Left forelimb (tissue), 1 donor: ENCODE measurements around the gene TMEM178A.
"Not testable (repeated sequence)": the region's sequence is repeated elsewhere in the genome, so short reads cannot be mapped to it uniquely, and the experiment has no call there.

Experiments
- DNase-seq: peaks from one replicate; pipeline ENCODE4 v3.0.0-alpha.2; 2018; ENCODE audit warnings: low spot score

The TMEM178A gene

DNA sequence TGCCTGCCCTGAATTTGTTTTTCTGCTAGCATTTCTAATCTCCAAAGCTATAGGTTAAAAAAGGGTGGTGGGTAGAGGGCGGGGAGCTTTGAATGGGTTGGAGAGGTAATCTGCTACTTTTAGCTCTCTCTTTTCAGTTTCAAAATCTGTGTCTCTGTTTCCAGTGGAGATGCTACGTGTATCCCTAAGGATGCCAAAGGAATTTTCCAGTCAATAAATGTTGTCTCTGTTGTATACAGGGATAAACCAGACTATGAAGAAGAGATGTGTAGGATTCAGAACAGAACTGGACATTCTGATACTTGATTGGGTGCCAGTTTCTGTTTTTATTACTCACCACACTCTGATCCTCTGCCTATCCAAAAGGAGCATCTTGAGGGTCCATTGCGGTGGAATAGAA lies 50.1 kb downstream of the TMEM178A start:
- no peak for DNase-seq

GRCh38 chr2:39717067-39717466 lies 51.4 kb downstream of the TMEM178A start:
- no peak for DNase-seq

DNA sequence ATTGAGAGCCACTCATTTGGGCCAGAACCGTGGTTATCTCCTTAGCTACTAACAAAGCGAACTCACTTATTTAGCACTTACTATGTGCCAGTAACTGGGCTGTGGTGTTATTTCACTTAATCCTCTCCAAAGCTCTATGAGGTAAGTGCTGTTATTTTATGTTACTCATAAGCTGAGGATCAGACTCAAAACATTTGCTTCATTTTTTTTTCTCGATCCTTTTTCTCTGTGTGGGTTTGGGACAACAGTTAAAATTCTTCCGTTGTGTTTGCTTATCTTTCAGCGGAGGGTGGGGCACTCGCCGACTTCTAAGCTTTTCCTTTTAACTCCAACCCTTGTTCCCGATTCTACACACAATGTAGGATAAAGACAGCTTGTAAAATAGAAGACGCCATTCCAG lies 52.8 kb downstream of the TMEM178A start:
- no peak for DNase-seq

DNA sequence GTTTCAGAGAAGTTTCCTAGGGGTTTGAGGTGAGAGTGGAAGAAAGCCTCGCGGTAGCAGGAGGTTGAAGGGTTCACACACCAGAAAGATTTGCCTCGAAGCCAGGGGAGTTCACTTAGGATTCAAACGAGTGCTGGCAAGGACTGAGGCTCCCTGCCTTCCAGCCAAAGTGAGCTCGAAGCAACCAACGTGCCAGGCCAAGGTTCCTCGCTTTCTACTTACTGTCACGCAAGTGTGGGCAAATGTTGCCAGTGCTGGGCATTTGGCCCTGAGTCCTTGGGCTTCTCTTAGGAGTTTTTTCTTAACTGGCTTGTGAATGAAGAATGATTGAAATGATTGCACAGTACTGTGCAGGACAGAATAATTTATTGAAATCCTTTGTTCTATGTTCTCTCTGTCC lies 53.6 kb downstream of the TMEM178A start:
- DNase-seq: no peak

- no peak for DNase-seq
Observed at GRCh38 chr2:39720970-39721369, 55.3 kb downstream of the TMEM178A start.

- DNase-seq: no peak
Observed at GRCh38 chr2:39723497-39723896, 57.8 kb downstream of the TMEM178A start.

GRCh38 chr2:39723946-39724827 lies 58.5 kb downstream of the TMEM178A start:
- DNase-seq: no peak

- DNase-seq: no peak
Observed at GRCh38 chr2:39724828-39725144, 59.1 kb downstream of the TMEM178A start.

DNA sequence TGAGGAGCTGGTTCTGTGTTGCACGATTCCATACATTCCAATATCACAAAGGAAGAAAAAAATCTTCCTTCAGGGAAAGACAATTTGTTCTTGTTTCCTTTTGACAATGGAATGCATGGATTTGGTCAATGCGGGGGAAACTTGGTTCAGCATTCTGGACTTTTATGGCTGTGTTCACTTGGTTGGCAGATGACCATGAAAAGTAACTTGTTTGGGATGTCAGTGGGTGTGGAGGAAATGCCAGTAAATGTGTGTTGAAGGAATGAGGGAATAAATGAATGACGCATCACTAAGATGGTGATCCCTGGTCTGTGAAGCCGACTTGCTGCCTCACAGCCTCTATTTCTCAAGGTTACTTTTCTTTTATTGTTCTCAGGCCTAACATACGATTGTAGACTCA lies 59.7 kb downstream of the TMEM178A start:
- no peak for DNase-seq

DNA sequence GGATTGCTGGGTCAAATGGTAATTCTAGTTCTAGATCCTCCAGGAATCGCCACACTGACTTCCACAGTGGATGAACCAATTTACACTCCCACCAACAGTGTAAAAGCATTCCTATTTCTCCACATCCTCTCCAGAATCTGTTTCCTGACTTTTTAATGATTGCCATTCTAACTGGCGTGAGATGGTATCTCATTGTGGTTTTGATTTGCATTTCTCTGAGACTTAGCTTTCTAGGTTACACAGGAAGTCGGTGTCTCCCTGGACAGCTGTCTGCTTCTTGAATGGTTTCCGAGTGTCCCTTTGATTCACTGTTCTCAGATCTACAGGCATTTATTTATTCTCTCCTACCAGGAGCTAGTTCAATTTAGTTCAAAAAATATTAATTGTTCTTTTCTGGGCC lies 62.4 kb downstream of the TMEM178A start:
- DNase-seq: not testable (repeated sequence)

- DNase-seq: no peak
Observed at GRCh38 chr2:39728941-39729351, 63.2 kb downstream of the TMEM178A start.

GRCh38 chr2:39730276-39730675 lies 64.6 kb downstream of the TMEM178A start:
- DNase-seq: no peak

GRCh38 chr2:39730685-39731302 lies 65.1 kb downstream of the TMEM178A start:
- DNase-seq: no peak

DNA sequence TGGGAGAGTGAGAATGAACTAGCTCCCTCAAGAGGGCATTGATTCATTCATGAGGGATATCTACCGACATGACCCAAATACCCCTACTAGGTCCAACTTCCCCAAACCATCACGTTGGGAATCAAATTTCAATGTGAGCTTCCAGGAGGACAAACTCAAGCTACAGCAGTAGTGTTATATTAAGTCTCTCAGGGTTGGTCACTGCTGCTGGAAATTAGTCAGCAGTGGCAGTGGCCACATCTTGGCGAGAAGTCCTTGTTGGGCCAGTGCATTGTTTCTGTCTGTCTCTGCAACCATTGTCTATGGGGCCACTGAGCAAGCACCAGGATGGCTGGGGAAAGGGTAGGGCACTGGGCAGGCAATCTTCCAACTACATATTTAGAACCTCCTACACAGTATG lies 65.8 kb downstream of the TMEM178A start:
- DNase-seq: no peak

- DNase-seq: no peak
Observed at GRCh38 chr2:39732482-39732881, 66.8 kb downstream of the TMEM178A start.

GRCh38 chr2:39733070-39733674 lies 67.5 kb downstream of the TMEM178A start:
- DNase-seq: no peak

GRCh38 chr2:39734445-39734844 lies 68.7 kb downstream of the TMEM178A start:
- DNase-seq: no peak

- DNase-seq: no peak
Observed at GRCh38 chr2:39735648-39736047, 69.9 kb downstream of the TMEM178A start.

DNA sequence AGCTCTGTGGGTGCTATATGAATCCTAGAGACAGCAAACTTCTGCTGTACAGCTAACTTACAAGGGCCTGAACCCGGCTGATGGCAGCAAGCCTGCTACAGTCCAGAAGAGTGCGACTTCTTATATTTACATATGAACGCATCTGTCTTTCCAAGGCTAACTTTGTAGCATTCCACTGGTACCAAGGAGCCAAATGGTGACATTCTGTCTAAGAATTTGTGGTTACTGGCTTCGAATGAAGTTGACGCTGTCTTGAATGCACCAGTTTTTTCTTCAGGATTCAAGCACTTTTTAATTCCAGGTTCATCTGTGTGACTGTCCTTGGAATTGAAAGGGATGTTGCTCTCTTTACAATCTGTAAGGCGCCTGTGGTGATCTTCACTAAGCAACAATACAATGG lies 70.9 kb downstream of the TMEM178A start:
- DNase-seq: no peak

DNA sequence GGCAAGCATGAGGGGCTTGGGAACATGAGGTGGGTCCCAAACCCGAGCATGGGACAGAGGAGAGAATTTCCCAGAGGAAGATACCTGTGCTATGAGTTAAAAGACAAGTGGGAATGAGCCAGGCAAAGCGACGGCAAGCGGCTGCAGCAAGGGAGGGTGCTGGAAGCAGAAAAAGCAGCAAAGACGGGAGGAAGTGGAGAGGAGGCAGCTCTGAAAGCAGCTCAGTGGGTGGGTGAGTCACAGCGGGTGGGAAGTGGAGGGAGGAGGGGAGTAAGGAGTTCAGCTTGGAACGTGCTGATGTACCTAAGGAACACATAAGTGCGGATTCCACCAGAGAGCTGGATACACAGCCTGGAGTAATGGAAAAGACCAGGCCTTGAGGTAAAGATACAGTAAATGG lies 71.9 kb downstream of the TMEM178A start:
- DNase-seq: no peak

- DNase-seq: no peak
Observed at GRCh38 chr2:39738936-39739335, 73.2 kb downstream of the TMEM178A start.

DNA sequence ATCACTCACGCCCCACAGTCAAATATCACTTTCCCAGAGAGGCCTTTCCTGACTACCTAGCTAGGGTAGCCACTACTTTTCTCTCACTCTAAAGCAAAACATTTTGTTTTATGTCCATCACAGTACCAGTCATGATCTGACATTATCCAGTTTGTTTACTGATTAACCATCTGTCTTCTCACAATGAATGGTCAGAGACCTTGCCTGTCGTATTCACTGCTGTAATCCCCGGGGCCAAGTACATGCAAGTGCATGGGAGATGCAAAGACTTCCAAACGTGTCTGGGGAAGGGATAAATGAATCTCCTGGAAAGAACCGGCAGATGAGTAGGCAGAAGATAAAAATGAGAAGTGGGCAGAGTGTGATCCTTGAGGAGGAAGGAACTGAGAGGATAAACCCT lies 73.7 kb downstream of the TMEM178A start:
- no peak for DNase-seq

- no peak for DNase-seq
Observed at GRCh38 chr2:39741871-39742270, 76.2 kb downstream of the TMEM178A start.
